Neutrophil (primary cell): ENCODE data around the gene BCL2L11.

Experiments used
- H3K27ac ChIP-seq: fragments of 200-600 bp; sonication (generic); 2 replicates; pipeline ENCODE4 v1.5.1; 2016; ENCODE audit warnings: mild to moderate bottlenecking, moderate library complexity
- H3K27me3 ChIP-seq: fragments of 200-600 bp; sonication (generic); 2 replicates; pipeline ENCODE4 v1.6.0; 2016; ENCODE audit warnings: mild to moderate bottlenecking
- H3K36me3 ChIP-seq: fragments of 200-600 bp; sonication (generic); 2 replicates; pipeline ENCODE4 v1.5.1; 2017
- H3K4me1 ChIP-seq, 2 experiments: fragments of 200-600 bp in 1 of 2; sonication (generic) in 1 of 2; 1 replicate in 1 of 2; 2 replicates in 1 of 2; pipeline versions ENCODE4 v1.5.1 to v1.6.1; 2013 to 2016; ENCODE audit warnings: low read depth in 1 of 2, low read length in 1 of 2, mild to moderate bottlenecking in 1 of 2, moderate library complexity in 1 of 2; ENCODE audit not compliant: control insufficient read depth in 1 of 2, insufficient read depth in 1 of 2
- H3K4me3 ChIP-seq, 2 experiments: fragments of 200-600 bp in 1 of 2; sonication (generic) in 1 of 2; 1 replicate in 1 of 2; 2 replicates in 1 of 2; pipeline ENCODE4 v1.5.1; 2013 to 2016; ENCODE audit warnings: low read depth in 1 of 2, low read length in 1 of 2, mild to moderate bottlenecking in 1 of 2, moderate library complexity in 1 of 2
- H3K9me3 ChIP-seq: fragments of 200-600 bp; sonication (generic); 2 replicates; pipeline ENCODE4 v1.5.1; 2016
- CTCF ChIP-seq: fragments of 200-600 bp; sonication (generic); IDR thresholded peaks from 2 replicates; pipeline ENCODE4 v1.5.1; 2016; ENCODE audit warnings: antibody characterized with exemption

Gene BCL2L11

GRCh38 chr2:111173856-111174255 is 53.1 kb downstream of the BCL2L11 start:
- no peak overlapping the region for H3K4me3 ChIP-seq
- H3K9me3 ChIP-seq, result no peaks in the 10 kb centered on the region
- H3K27ac ChIP-seq, result no peak overlapping the region
- TF ChIP-seq CTCF, result no peak
- H3K4me1 ChIP-seq, result no peaks in the 10 kb centered on the region
- peaks cover 78% of the 10 kb centered on the region for H3K27me3 ChIP-seq
- no peaks in the 10 kb centered on the region for H3K36me3 ChIP-seq

- H3K36me3 ChIP-seq, result no peaks in the 10 kb centered on the region
- H3K4me3 ChIP-seq, result no peak overlapping the region
- no peaks in the 10 kb centered on the region for H3K9me3 ChIP-seq
- no peaks in the 10 kb centered on the region for H3K4me1 ChIP-seq
- TF ChIP-seq CTCF, result no peak
- no peak overlapping the region for H3K27ac ChIP-seq
- peaks cover 77% of the 10 kb centered on the region for H3K27me3 ChIP-seq
Observed at GRCh38 chr2:111175615-111176014, 54.9 kb downstream of the BCL2L11 start.

- no peak overlapping the region for H3K4me3 ChIP-seq
- peaks cover 75% of the 10 kb centered on the region for H3K27me3 ChIP-seq
- TF ChIP-seq CTCF, result no peak
- H3K36me3 ChIP-seq, result no peaks in the 10 kb centered on the region
- no peak overlapping the region for H3K27ac ChIP-seq
- no peaks in the 10 kb centered on the region for H3K4me1 ChIP-seq
- no peaks in the 10 kb centered on the region for H3K9me3 ChIP-seq
Observed at GRCh38 chr2:111176388-111176787, 55.7 kb downstream of the BCL2L11 start.

GRCh38 chr2:111176867-111177266 is 56.2 kb downstream of the BCL2L11 start:
- Histone ChIP-seq H3K27ac (no peak overlapping the region), H3K36me3 (no peaks in the 10 kb centered on the region), H3K4me1 (no peaks in the 10 kb centered on the region), H3K9me3 (no peaks in the 10 kb centered on the region), H3K4me3 (no peak overlapping the region), H3K27me3 (peaks cover 75% of the 10 kb centered on the region)
- no peak for TF ChIP-seq CTCF

GRCh38 chr2:111178296-111178695 is 57.6 kb downstream of the BCL2L11 start:
- peaks cover 75% of the 10 kb centered on the region for H3K27me3 ChIP-seq
- TF ChIP-seq CTCF, result no peak
- H3K4me3 ChIP-seq, result no peak overlapping the region
- H3K36me3 ChIP-seq, result no peaks in the 10 kb centered on the region
- no peak overlapping the region for H3K27ac ChIP-seq
- H3K4me1 ChIP-seq, result no peaks in the 10 kb centered on the region
- no peaks in the 10 kb centered on the region for H3K9me3 ChIP-seq
